Endothelial cell of umbilical vein (primary cell): ENCODE results near the gene CACTIN. TPM values are rescaled to one million over a fixed set of nuclear protein-coding genes. Genes with fewer than 3 reads are reported as not detected.

Source experiments
- BruUV-seq: library from RNA; stranded (reverse); fragments of 400-500 nt; replicated peaks from 2 replicates; lab custom pipeline; 2021; lab: Mats Ljungman, UMichigan
- CTCF ChIA-PET: fragments of 300-600, 350-600 bp; sonication (Branson Sonifier 250); formaldehyde crosslinking; loops from one replicate; lab custom pipeline; 2021; ENCODE audit warnings: antibody characterized with exemption, inconsistent platforms; lab: Charles Lee
- POLR2A ChIA-PET: fragments of 300-600, 350-600 bp; sonication (Branson Sonifier 250); formaldehyde crosslinking; loops from one replicate; lab custom pipeline; 2021; ENCODE audit warnings: antibody characterized with exemption, inconsistent platforms; lab: Charles Lee
- DNase-seq: peaks from one replicate; pipeline ENCODE4 v3.0.0-alpha.2; 2011; ENCODE audit warnings: low read depth, low spot score
- FAIRE-seq: peaks from 2 replicates; lab custom pipeline; 2011; peaks lifted over from hg19 to GRCh38; lab: Jason Lieb, UNC
- H2AFZ ChIP-seq: 2 replicates; pipeline ENCODE4 v1.6.0; 2012; ENCODE audit warnings: low read depth, low read length, control low read depth, inconsistent platforms
- H3K27ac ChIP-seq: 2 replicates; pipeline ENCODE4 v1.5.1; 2011; ENCODE audit warnings: low read depth, mild to moderate bottlenecking, control low read depth, low read length, moderate library complexity; ENCODE audit not compliant: insufficient read depth
- H3K27me3 ChIP-seq, 2 experiments: 2 replicates each; pipeline versions ENCODE4 v1.6.0 to v1.6.1; 2011; ENCODE audit warnings: low read length in 2 of 2, mixed read lengths in 1 of 2; ENCODE audit not compliant: control insufficient read depth in 2 of 2, insufficient read depth in 2 of 2
- H3K36me3 ChIP-seq, 2 experiments: 2 replicates in 1 of 2; 3 replicates in 1 of 2; pipeline ENCODE4 v1.5.1; 2011; ENCODE audit warnings: low read length in 2 of 2, mild to moderate bottlenecking in 1 of 2, moderate library complexity in 1 of 2; ENCODE audit not compliant: control insufficient read depth in 2 of 2, insufficient read depth in 2 of 2; ENCODE audit errors: extremely low read depth in 1 of 2
- H3K4me1 ChIP-seq: 3 replicates; pipeline ENCODE4 v1.5.1; 2011; ENCODE audit warnings: mild to moderate bottlenecking, low read length; ENCODE audit not compliant: control insufficient read depth, insufficient read depth; ENCODE audit errors: extremely low read depth
- H3K4me2 ChIP-seq: 2 replicates; pipeline ENCODE4 v1.6.1; 2011; ENCODE audit warnings: low read length, control low read depth, mixed read lengths; ENCODE audit not compliant: insufficient read depth
- H3K4me3 ChIP-seq, 3 experiments: fragments of 200-600 bp in 1 of 3; sonication (generic), shearing (Covaris generic) in 1 of 3; replicated peaks in 1 of 3; 2 replicates each; pipeline ENCODE4 v1.5.1; 2011 to 2016; ENCODE audit warnings: control low read depth in 3 of 3, low read length in 3 of 3, mild to moderate bottlenecking in 2 of 3, inconsistent platforms in 1 of 3, low read depth in 1 of 3, moderate library complexity in 1 of 3; ENCODE audit not compliant: insufficient read depth in 1 of 3
- H3K79me2 ChIP-seq: 2 replicates; pipeline ENCODE4 v1.6.0; 2012; ENCODE audit warnings: low read length, inconsistent platforms; ENCODE audit not compliant: control insufficient read depth, insufficient read depth
- H3K9ac ChIP-seq: replicated peaks from 2 replicates; pipeline ENCODE3; 2011; ENCODE audit warnings: low read length, control low read depth; ENCODE audit not compliant: insufficient read depth; ENCODE audit errors: extremely low read depth
- H3K9me1 ChIP-seq: replicated peaks from 3 replicates; pipeline ENCODE4 v1.6.0; 2011; ENCODE audit warnings: mild to moderate bottlenecking, low read length; ENCODE audit not compliant: control insufficient read depth, insufficient read depth; ENCODE audit errors: extremely low read depth
- H3K9me3 ChIP-seq: replicated peaks from 2 replicates; pipeline ENCODE4 v1.5.1; 2012; ENCODE audit warnings: low read length, inconsistent platforms; ENCODE audit not compliant: control insufficient read depth, insufficient read depth
- H4K20me1 ChIP-seq: replicated peaks from 2 replicates; pipeline ENCODE3; 2011; ENCODE audit warnings: mild to moderate bottlenecking, low read length; ENCODE audit not compliant: control insufficient read depth, insufficient read depth; ENCODE audit errors: extremely low read depth
- EZH2 ChIP-seq: IDR thresholded peaks from 2 replicates; pipeline ENCODE4 v1.6.1; 2012; ENCODE audit warnings: borderline replicate concordance, low read depth, mild to moderate bottlenecking, moderate library complexity, low read length, inconsistent platforms; ENCODE audit not compliant: severe bottlenecking
- GATA2 ChIP-seq: IDR thresholded peaks from 2 replicates; pipeline ENCODE4 v1.7.0; 2011; ENCODE audit warnings: low read depth, mild to moderate bottlenecking, moderate library complexity, mixed read lengths, low read length; ENCODE audit not compliant: insufficient read length, insufficient read depth
- dilution Hi-C: fragments of 300-500 bp; cut with MboI; formaldehyde crosslinking; loops from one replicate; pipeline ENCODE4 v1.15.0; 2019; ENCODE audit warnings: low sequenced_read_pairs; ENCODE audit not compliant: extremely low pct_ligation_motif_present
- intact Hi-C: fragments of 100-400 bp; cut with micrococcal nuclease; formaldehyde crosslinking; loops from one replicate; pipeline ENCODE4 v1.10.0; 2022
- polyA plus RNA-seq, 4 experiments: library from polyadenylated mRNA; depleted of rRNA in 3 of 4; stranded (reverse) in 3 of 4; unstranded in 1 of 4; fragments of >200 nt; gene quantifications; 2 replicates each; pipeline versions ENCODE4 v1.2.1 to v1.2.3, GENCODE V29; 2011 to 2012; ENCODE audit warnings: missing spikeins in 1 of 4
- total RNA-seq: library from RNA; stranded (reverse); gene quantifications from 2 replicates; pipeline ENCODE4 v1.2.3, GENCODE V29; 2021
- TF ChIP-seq, protein P1 (sequence below), 2 donors: IDR thresholded peaks; 1 replicate in 1 of 2; 2 replicates in 1 of 2; pipeline ENCODE4 v1.5.1; 2011; ENCODE audit warnings: low read length in 2 of 2, mild to moderate bottlenecking in 2 of 2, moderate library complexity in 2 of 2, control low read depth in 1 of 2, inconsistent platforms in 1 of 2, low read depth in 1 of 2; ENCODE audit not compliant: insufficient read depth in 1 of 2; ENCODE audit errors: extremely low read depth in 1 of 2

CACTIN gene
- total and polyA plus RNA-seq, 2 donors (not counting 3 experiments of a cell fraction or from before 2014, with no cell fraction given), result 29.7 to 36.1 TPM

DNA sequence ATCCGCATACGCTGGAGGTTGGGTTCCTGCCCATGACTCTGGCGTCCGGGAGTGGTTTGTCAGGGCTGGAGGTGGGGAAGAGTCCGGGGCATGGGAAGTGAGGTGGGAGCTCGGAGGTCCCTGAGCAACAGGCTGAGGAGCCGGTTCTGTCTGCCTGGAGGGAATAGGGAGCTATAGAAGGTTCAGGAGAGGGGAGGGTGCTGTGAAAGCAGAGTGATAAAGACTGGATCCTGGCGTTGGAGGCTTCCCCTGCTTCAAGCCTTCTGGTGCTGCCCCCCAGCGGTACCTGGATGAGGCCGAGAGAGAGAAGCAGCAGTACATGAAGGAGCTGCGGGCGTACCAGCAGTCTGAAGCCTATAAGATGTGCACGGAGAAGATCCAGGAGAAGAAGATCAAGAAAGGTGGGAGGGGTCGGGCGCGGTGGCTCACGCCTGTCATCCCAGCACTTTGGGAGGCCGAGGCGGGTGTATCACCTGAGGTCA is 51.3 kb downstream of the CACTIN start:
- intact Hi-C loops (no loop called here), dilution Hi-C loops (no loop called here)
- H3K4me1 ChIP-seq, result peaks cover 17% of the 10 kb centered on the region
- no peaks in the 10 kb centered on the region for H4K20me1 ChIP-seq
- H2AFZ ChIP-seq, result no peak overlapping the region
- BruUV-seq, result no TSS peak
- peak; percentile 17 for DNase-seq
- H3K27ac ChIP-seq, result no peak overlapping the region
- no peak overlapping the region for H3K4me3 ChIP-seq
- CTCF ChIA-PET, result interaction anchor here (0.5 to 2.6 kb wide), 8 partner anchors 9 to 1705 kb away, joined by 3 to 27 read pairs (median 6); partner anchors contain the start of genes GIPC3 and MFSD12
- H3K9me3 ChIP-seq, result no peaks in the 10 kb centered on the region
- no peaks in the 10 kb centered on the region for H3K27me3 ChIP-seq
- no peak overlapping the region for H3K4me2 ChIP-seq
- FAIRE-seq, result no peak
- POLR2A ChIA-PET, result no interaction called here
- no peak overlapping the region for H3K9ac ChIP-seq
- no peak for TF ChIP-seq EZH2
- TF ChIP-seq GATA2, result no peak
- TF ChIP-seq, protein P1, sequence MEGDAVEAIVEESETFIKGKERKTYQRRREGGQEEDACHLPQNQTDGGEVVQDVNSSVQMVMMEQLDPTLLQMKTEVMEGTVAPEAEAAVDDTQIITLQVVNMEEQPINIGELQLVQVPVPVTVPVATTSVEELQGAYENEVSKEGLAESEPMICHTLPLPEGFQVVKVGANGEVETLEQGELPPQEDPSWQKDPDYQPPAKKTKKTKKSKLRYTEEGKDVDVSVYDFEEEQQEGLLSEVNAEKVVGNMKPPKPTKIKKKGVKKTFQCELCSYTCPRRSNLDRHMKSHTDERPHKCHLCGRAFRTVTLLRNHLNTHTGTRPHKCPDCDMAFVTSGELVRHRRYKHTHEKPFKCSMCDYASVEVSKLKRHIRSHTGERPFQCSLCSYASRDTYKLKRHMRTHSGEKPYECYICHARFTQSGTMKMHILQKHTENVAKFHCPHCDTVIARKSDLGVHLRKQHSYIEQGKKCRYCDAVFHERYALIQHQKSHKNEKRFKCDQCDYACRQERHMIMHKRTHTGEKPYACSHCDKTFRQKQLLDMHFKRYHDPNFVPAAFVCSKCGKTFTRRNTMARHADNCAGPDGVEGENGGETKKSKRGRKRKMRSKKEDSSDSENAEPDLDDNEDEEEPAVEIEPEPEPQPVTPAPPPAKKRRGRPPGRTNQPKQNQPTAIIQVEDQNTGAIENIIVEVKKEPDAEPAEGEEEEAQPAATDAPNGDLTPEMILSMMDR (IDR thresholded peaks at IDR 0.05; ENCODE audit: extremely low read depth in 1 of 2, insufficient read depth in 1 of 2, low read depth in 1 of 2, low read length in 2 of 2), result peak in 1 of 2 donors; percentile 36
- peaks cover 0 to 3% of the 10 kb centered on the region in 2 experiments for H3K36me3 ChIP-seq
- H3K79me2 ChIP-seq, result peaks cover 2% of the 10 kb centered on the region
- H3K9me1 ChIP-seq, result no peaks in the 10 kb centered on the region
